Activated effector memory CD4-positive, alpha-beta T cell treated with Interleukin-2 at 50 U/mL for 16 hours (primary cell): ENCODE measurements around the gene TFR2.
"Not testable (repeated sequence)": the region's sequence is repeated elsewhere in the genome, so short reads cannot be mapped to it uniquely, and the experiment has no call there.

Experiments used
- DNase-seq: peaks from one replicate; pipeline ENCODE4 v3.0.0-alpha.2; 2020

Gene TFR2

GRCh38 chr7:100677308-100678267 is 36.2 kb upstream of the TFR2 start:
- DNase-seq, result no peak

DNA sequence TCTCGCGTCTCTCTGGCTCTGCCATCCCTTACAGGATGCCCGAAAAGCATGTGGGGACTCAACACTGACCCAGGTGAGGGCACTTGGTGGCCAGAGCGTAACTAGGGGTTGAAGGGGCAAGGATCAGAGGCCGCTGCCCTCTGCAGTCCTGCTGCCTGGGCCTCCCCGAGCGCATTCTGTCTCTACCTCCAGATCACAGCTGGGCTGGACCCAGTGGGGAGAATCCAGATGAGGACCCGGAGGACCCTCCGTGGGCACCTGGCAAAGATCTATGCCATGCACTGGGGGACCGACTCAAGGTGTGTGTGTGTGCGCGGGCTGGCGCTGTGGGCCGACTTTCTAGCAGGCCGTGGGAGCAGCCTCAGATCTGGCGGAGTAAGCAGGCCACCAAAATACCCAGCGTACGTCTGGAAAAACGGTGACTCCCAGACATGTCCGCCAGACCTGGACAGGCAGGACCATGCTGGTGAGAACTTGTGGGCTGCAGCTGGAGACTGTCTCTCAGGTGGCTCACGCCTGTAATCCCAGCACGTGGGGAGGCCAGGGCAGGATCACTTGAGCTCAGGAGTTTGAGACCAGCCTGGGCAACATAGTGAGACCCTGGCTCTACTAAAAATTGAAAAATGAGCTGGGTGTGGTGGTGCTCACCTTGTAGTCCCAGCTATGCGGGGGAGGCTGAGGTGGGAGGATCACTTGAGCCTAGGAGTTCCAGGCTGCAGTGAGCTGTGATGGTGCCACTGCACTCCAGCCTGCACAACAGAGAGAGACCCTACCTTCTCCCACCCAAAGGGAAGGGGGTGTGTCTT is 35.4 kb upstream of the TFR2 start:
- DNase-seq, result no peak

GRCh38 chr7:100675581-100676350 is 34.4 kb upstream of the TFR2 start:
- peak; percentile 84 for DNase-seq

GRCh38 chr7:100675105-100675451 is 33.7 kb upstream of the TFR2 start:
- peak; percentile 29 for DNase-seq

- peak; percentile 32 for DNase-seq
Measured at GRCh38 chr7:100674411-100675104, 33.2 kb upstream of the TFR2 start.

DNA sequence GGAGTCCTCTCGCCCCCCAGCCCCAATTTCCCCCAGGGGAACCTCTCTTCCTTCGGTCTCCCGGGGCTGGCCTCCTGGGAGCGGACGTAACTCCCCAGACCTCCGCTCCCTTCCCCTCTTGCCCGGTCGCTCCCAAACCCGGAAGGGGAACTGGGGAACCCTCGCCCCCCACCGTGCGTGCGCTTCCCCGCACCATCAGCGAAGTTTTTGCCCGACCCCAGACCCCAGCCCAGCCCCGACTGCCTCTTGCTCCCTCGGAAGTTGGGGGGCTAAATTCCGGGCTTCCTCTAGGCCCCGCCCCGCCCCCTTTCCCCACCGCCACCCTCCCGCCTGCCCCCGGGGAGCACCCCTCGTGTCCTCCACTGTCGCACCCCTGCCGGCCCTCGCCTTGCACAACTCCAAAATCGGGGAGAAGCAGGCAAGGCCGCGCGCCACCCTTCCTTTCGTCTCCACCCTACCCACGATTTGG is 32.6 kb upstream of the TFR2 start:
- DNase-seq, result peak; percentile 37

- DNase-seq, result peak; percentile 98
Measured at GRCh38 chr7:100673302-100673941, 32.1 kb upstream of the TFR2 start, which contains the start of gene GNB2. Gene GNB2, plus strand, starts transcription at chr7:100673740. Its CDS starts 2,526 bp downstream, at chr7:100676266.

DNA sequence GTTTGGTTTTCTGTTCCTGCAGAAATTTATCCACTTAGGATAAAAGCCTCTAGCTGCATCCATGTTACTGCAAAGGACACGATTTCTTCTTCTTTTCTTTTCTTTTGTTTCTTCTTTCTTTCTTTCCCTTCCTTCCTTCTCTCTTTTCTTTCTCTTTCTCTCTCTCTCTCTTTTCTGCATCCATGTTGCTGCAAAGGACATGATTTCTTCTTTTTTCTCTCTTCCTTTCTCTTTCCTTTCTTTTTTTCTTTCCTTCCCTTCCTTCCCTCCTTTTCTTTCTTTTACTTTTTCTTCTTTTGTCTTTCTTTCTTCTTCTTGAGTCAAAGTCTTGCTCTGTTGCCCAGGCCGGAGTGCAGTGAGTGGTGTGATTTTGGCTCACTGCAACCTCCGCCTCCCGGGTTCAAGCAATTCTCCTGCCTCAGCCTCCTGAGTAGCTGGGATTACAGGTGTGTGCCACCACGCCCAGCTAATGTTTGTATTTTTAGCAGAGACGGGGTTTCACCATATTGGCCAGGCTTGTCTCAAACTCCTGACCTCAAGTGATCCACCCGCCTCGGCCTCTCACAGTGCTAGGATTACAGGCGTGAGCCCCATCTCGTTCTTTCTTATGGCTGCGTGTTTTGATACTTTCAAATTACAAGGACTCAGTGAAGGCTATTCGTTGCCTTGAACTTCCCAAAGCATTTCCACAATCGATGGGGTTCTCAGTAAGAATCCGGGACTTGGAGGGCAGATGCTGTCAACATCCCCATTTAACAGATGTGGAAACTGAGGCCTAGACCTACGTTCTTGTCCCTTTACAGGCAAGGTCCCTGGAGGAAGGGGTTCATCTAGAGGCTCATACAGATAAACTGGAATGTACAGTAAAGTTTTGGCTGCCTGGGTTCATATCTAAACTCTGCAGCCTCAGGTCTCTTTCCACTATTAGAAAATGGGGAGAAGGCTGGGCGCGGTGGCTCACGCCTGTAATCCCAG is 30.3 kb upstream of the TFR2 start:
- DNase-seq, result no peak

GRCh38 chr7:100670074-100670473 is 28.7 kb upstream of the TFR2 start:
- no peak for DNase-seq

- not testable (repeated sequence) for DNase-seq
Measured at GRCh38 chr7:100669106-100669505, 27.8 kb upstream of the TFR2 start.

DNA sequence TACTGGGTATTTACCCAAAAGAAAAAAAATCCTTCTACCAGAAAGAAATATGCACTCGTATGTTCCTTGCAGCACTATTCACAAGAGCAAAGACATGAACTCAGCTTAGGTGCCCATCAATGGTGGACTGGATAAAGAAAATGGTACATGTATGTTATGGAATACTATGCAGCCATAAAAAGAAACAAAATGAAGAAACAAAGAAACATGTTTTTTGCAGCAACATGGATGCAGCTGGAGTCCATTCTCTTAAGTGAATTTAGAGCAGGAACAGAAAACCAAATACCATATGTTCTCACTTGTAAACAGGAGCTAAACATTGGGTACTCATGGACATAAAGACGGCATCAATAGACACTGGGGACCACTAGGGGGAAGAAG is 26.7 kb upstream of the TFR2 start:
- no peak for DNase-seq

GRCh38 chr7:100667331-100668068 is 26.1 kb upstream of the TFR2 start:
- no peak for DNase-seq

- DNase-seq, result no peak
Measured at GRCh38 chr7:100665168-100665726, 23.9 kb upstream of the TFR2 start.

- not testable (repeated sequence) for DNase-seq
Measured at GRCh38 chr7:100662194-100662776, 20.9 kb upstream of the TFR2 start.

GRCh38 chr7:100655908-100656674 is 14.7 kb upstream of the TFR2 start, which contains the start of gene ACTL6B:
Gene ACTL6B, minus strand, starts transcription at chr7:100656448. Its CDS starts 94 bp downstream, at chr7:100656354.
- DNase-seq, result peak; percentile 9

GRCh38 chr7:100654908-100655831 is 13.8 kb upstream of the TFR2 start:
- no peak for DNase-seq
